GM20431 (cell line): ENCODE data around the gene JARID2.

Source experiments
- in situ Hi-C: fragments of 300-500 bp; cut with MseI, MboI; formaldehyde crosslinking; loops from one replicate; pipeline ENCODE4 v1.15.0; 2020; ENCODE audit warnings: low sequenced_read_pairs; ENCODE audit not compliant: unreplicated experiment

JARID2 gene

DNA sequence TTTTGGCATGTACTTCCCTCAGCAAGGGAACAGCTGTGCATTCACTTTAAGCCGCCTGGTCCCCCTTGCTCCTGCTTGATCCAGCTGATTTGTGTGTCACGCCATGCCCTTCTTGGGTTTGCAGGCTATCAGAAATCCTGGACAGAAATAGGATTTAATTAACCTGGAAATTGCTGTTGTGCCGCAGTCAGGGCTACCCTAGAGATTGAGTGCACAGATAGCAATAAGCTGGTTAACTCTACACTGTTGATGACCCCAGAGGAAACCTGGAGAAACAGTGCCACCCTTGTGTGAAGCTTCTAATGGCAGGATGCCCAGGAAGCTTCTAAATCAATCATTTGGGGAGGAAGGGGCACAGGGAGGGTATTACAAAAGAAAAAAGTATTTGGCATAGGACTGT, 199.0 kb downstream of the JARID2 start:
- in situ Hi-C loops = no loop called here

DNA sequence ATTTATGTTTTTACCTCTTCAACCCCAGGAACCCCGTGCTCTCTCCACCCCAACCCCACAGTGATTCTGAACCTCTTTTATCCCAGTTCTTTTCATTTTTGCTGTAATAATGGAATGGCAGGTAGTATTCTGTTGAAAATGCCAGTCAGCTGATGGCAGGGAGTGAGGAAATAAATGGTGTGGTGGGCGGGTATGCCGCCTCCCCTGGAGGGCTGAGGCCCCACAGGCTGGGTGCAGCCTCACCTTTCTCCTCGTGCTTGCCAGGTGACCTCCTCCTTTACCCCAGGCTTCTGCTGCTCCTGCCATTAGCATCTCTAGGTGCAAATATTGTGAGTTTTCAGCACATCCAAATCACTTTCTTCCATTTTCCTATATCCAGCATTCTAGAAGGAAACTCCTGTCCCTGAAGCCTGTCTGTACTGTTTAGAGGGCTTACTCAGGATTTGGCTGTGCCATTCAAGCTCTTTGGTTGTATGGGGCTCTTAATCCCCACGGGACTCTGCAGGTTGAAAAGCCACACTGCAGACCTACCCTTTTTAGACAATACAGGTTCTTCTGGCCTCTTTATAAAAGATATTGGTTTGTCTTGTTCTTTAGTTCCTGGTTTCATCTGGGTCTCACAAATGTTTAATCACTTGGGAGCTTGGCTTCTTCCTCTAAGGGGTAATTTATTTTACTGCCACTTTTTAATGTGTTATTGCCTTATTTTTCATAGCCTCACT, 201.8 kb downstream of the JARID2 start:
- in situ Hi-C loops = no loop called here

DNA sequence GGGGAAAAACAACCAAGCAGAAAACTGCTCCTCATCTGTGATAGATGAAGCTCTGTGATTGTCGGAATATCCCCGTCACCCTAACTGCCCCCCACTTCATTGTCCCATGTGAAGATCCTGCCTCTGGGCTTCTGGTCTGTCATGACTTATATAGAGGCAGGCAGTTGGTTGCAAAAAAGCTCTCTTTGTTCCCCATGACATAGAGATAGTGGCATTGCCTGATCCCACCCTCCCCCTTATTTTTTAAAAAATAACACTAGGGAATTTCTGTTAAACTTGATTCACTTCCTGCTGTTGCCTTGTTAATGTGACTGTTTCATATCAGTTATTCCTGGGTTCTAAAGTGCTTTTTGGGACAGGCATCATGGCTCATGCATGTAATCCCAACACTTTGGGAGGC, 203.1 kb downstream of the JARID2 start:
- in situ Hi-C loops = no loop called here

DNA sequence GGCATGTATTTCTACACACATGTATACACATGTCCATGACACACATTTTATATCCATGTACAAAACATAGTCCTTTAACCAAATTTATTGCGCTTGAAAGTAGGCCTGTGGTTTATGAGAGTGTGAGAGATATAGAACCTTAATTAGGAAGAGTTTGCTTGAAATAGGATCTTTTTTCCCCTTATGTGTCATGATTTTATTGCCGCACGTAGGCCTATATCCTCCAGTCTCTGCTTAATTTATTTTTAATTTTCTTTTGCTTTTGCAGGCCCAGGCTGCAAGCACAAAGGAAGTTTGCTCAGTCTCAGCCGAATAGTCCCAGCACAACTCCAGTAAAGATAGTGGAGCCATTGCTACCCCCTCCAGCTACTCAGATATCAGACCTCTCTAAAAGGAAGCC, 205.9 kb downstream of the JARID2 start:
- in situ Hi-C loops = no loop called here

DNA sequence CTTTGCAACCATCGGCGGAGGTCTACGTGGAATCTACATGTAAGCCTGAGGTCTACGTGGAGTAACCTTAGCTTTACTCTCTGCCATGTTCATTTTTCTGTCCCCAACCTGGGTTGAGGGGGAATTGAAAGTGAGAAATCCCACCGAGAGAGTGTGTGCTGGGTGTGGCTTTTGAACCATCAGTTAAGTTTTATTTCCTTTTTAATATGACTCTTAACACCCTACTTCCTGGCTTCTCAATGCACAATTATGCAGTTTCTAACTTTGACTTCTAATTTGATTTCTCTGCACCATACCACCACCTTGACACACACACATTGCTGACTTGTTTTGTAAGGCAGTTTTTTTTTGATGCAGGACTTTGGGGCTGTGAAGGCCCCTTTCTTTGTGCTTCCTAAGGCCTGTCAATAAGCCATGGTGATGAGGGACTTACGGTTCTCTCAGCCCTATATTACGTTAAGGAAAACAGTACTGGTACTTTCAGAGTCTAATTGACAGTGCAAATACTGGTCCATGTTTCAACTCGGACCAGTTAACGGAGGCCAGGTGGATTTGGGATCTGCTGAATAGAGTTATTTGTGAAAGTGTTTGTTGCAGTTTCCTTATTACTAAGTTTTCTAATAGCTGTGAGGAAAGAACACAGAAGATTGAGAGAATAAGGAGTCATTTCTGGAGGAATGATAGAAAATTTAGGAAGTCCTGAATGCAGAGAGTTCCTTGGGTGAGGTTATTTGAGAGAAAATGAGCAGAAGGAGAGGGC, 206.5 kb downstream of the JARID2 start:
- in situ Hi-C loops = no loop called here

DNA sequence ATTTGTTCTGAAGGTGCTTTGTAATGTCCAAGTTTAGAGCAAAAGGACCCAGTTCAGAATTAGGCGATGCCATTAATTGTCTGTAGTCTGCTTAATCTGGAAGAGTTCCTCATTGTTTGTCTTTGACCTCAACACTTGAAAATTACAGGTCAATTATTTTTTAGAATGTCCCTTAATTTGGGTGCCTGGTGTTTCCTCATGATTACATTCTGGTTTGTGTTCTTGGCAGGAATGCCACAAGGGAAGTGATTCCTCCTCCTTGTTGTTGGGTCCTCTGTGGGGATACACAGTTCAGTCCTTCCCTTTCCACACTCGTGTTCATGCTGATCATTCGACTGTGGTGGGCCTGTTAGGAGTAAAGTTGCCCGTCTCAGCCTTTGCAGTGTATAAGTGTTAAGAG, 207.3 kb downstream of the JARID2 start:
- in situ Hi-C loops = no loop called here

DNA sequence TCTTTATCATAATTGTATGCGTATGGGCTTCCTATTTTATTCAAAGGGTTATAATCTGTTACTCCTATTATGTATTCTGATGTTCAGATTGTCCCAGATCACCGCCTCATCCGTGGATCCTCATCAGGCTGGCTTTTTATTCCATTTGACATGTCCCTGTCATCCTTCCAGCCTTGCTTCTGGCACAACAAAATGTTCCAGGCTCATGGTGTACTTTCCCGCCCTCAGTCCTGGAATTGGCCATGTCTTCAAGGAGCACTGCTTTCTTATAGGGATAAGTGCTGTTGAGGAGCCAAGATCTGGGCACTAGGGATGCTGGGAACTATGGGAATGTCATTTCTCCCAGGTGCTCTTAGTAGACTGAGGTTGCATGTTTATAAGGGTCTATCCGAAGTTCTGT, 207.8 kb downstream of the JARID2 start:
- in situ Hi-C loops = no loop called here

DNA sequence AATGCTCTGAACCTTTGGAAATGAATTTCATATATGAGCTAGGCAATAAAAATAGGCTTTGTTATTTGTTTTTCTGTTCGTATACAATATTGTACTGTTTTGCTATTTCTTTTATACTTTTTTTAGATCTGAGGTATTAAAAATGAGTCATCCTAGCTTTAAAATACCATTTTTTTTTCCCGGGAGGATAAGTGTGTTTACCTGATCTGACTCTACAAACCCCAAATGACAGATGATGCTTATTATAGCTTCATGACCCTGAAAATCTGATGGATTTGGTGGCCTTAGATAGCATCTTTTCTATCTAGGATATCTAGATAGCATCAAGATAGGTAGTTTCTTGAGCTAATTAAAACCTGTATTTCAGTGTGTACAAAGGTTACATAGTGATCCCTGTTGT, 210.6 kb downstream of the JARID2 start:
- in situ Hi-C loops = no loop called here

DNA sequence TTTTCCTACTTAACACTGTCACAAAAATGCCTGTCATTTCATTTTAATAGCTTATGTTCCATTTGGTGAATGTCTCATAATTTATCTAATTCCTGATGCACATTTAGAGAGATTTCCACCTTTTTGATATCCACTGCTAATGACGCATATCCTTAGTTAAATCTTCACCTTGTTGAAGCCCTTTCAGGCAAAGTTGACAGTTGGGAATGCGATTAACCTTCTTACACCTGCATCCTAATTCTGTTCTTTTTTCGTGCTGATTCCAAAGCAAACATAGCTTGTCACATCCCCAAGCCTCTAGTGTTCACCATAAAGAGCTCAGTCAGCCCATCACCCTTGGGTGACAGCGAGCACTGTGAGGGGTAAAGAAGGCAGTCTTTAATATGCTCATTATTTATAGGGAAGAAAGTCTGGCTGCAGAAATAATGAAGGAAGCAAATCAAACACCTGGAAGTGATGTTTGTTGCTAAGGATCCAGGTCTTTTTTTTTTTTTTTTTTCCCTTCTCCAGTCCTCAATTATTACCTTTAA, 211.3 kb downstream of the JARID2 start:
- in situ Hi-C loops = no loop called here

DNA sequence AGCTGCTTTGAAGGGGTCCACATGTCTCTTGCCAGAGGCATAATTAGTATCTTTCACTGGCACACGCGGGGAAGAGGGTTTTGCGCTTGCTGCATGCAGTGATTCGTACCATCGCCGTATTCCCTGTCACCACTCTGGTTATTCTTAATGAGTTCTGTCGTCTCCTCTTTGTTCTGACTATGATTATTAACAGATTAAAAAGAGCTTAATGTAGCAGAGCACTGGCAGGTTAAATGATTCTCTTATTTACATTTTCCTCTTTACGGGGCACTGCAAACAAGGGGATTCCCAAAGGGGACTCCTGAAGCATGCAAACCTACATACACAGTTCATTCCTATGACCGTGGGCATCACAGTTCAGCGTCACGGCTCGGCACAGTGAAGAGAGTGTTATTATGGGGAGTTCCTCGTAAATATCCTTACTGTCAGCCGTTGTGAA, 212.2 kb downstream of the JARID2 start:
- in situ Hi-C loops = no loop called here

DNA sequence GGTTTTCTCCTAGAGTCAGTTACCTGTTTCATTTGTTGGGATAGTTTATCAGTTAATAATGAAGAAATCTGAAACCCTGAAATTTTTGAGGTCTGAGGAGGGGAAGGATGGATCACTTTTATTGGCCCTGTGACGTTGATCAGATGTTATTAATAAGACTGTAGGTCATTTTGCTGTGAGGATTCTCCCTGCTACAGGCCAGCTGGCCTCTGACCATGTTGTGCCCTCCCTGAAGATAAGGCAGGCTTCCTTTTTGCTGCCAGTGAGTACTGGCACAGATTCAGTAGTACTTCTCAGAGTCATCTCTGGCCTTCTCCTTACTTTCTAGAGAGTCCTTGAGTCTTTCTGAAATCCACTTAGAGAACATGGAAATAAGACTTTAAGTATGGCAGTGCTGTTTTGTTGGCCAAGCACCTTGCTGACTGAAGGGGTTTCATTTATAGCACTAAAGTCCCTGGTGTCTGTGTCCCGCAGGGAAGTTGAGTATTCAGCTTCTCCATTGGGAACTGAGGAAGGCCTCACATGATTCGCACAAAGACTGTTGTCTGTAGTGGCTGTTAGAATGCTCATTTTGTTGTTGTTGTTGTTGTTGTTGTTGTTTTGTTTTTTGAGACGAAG, 214.3 kb downstream of the JARID2 start:
- in situ Hi-C loops = no loop called here

DNA sequence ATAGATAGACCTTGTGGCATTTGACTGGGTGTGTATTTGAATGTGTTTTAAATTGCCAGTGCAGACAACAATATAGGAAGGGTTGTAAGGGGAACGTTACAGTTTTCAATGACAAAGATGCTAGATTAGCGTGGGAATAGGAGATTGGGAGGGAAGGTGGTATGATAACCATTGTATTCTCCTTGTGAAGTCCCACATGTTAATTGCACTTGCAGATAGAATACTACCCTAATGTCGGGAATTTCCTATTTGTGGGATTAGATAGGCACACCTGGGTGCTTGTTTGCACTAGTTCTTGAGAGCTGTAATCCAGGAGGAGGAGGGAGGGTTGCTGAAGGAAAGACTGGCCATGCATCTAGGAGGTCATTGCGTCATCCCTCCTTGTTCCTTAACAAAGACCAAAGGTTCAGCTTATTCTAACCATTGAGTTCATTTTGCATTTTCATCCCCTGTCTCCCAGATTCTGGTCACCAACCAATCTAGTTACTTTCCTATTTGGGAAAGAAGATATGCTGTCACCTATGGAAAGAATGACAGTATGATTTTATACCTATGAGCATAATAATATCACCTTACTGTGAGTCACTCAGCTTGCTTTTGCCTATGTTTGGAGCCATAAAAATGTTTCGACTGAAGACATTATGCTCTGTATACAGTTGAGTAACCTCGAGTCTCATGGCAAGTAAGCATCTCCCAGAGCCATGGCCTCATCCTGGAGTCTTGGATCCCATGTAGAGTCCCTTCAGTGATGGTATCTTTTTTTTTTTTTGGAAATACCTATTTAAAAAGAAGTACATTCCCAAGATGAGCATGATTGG, 215.5 kb downstream of the JARID2 start:
- in situ Hi-C loops = no loop called here

DNA sequence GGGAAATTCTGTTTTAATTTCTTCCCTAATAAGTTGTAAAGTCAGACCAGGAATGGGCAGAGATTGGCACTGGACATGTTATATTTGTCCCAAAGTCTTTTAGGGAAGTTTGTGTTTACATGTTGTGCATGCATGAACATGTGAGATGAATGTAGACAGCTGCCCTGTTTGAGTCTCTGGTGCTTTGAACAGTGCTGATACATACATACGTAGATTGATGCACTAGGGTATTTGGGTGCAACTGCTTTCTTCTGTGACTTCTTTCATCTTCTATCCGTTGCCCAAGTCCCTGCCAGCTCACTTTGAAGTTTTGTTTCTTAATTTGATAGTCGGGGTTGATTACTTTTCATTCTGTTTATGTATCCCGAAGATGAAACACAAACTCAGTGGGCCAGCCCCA, 216.4 kb downstream of the JARID2 start:
- in situ Hi-C loops = no loop called here

DNA sequence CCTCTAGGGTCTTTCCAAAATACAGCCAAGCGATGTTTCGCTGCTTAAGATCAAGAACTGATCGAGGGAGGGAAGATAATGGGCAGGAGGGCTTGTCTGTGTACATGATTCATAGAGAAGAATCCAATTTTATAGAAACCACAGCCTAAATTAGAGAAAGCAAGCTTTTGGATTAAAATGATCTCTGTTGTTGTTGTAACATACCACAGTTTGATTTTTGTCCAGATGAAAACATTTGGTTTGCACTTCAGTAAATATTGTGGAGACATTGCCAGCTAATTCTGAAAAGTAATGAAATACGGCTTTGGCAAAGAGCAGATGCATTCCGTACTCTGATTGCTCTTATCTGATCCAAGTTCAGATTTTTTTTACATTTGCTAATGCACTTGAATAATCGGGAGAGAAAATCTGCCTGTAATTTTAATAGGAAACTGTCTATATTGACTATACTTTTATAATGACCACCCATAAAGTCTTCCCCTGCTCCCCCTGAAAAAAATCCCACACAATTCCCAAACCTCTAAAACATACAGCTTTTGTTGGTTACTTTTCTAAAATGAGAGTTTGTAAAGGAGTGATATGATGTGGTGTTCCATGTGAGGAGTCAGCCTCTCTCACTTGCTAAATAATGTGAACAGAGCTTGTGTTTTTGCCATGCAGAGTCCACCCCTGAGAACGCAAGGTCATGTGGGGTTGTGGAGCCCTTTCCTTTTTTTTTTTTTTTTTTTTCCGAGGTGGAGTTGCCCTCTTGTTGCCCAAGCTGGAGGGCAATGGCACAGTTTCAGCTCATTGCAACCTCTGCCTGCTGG, 217.1 kb downstream of the JARID2 start:
- in situ Hi-C loops = no loop called here

DNA sequence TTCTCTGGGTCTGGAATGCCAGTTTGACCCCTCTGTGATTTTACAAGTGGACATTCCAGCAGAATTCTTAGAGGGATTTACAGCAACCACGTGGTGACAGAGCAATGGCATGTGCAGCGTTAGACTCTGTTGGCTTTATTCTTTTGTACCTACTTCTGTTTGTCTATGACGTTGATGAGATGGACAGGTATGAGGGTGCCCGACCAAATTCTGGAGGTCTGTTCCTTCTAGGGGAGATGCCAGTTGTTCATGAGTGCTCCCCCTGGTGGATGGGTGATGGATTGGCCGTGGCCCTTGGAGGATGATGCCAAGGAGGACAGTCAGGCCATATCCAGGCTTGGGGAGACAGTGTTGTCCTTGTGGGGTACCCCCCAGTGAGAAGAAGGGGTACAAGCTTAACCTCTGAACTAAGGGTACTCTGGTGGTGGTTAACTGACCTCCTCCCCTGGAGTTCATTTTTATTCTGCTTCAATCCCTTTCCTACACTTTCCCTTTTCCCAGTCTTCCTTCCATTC, 218.4 kb downstream of the JARID2 start:
- in situ Hi-C loops = no loop called here

DNA sequence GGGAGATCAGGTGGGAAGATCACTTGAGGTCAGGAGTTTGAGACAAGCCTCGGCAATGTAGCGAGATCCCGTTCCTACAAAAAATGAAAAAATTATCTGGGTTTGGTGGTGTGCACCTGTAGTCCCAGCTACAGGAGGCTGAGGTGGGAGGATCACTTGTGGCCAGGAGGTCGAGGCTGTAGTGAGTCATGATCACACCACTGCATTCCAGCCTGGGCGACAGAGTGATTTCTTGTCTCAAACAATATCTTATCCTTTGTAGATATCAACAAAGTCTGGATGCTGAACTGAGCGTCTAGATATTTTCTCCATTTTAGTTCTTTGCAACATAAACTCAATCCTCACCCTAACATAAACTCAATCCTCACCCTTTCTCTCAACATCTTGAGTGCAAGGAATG, 219.3 kb downstream of the JARID2 start:
- in situ Hi-C loops = no loop called here

DNA sequence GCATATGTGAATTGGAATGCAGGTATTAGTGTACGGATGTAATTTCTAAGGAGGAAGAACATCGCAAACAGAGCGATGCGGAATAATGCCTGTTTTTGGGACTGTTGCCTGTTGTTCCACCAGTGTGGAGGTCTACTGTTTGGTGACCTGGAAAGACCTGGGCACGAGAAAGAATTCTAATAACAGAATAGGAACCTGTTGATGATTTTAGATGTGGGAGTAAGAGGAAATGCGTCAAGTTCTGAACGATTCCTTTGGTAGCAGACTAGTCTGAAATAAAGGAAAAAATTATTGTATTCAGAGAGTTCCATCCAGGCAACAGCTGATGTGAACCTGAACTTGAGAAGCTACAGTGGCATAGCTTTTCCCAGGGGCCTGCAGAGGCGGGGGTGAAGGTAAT, 224.9 kb downstream of the JARID2 start:
- in situ Hi-C loops = no loop called here

DNA sequence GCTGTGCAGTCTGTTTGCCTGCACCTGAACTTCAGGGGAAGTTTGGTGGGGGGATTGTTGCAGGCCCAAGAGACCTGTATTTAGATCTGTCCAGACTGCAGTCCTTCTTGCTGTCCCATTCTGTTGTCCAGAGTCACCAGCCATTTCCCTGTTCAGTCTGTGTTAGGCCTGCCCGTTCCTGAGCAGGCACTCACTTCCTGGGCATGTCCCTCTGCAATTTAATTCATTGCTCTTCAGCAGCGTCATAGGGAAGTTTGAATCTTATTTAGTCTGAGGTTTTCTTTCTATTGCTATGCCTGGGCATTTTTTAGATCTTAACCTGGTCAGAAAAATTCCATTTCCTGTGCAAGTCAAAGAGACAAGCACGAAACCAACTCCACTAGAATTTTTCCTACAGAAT, 226.8 kb downstream of the JARID2 start:
- in situ Hi-C loops = no loop called here

DNA sequence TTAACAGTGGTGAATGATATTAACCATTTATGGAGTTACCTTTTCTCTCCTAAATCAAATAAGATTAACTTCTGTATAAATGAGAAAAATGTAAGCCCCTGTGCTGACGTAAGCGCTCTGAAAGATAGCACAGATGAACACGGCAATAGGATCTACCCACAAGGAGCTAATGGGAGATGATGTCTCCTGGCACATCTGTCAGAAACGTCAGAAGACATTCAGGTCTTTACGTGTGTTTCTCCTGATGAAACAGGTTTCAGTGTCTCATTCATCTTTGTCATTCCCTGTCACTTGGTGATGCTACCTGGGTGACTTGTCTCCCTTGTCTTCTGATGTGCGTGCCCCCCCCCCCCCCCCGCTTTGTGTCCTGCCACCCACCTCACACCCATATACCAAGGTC, 227.3 kb downstream of the JARID2 start:
- in situ Hi-C loops = no loop called here
